ENCODE data around the gene SPATA20.

DNA sequence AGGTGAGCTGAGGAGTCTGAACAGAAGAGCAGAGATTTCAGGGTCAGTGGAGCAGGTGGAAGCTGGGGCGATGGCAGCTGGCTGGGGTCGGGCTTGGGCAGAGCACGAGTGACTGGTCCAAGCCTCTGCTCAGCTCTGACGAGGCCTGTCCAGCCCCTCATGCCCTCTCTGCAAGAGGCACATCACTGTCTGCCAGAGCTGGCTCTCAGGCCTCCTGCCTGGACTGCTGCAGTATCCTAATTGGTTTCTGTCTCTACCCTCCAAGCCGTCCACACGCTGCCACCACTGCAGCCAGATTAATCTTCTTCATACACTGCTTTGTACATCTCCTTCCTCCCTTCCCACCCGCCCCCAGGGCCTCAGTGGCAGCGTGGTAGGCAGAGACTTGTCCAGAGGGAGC is 38.9 kb downstream of the SPATA20 start:
- TF ChIP-seq, protein P1, sequence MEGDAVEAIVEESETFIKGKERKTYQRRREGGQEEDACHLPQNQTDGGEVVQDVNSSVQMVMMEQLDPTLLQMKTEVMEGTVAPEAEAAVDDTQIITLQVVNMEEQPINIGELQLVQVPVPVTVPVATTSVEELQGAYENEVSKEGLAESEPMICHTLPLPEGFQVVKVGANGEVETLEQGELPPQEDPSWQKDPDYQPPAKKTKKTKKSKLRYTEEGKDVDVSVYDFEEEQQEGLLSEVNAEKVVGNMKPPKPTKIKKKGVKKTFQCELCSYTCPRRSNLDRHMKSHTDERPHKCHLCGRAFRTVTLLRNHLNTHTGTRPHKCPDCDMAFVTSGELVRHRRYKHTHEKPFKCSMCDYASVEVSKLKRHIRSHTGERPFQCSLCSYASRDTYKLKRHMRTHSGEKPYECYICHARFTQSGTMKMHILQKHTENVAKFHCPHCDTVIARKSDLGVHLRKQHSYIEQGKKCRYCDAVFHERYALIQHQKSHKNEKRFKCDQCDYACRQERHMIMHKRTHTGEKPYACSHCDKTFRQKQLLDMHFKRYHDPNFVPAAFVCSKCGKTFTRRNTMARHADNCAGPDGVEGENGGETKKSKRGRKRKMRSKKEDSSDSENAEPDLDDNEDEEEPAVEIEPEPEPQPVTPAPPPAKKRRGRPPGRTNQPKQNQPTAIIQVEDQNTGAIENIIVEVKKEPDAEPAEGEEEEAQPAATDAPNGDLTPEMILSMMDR (IDR thresholded peaks at IDR 0.05): no peak
- TF ChIP-seq ZFX (IDR thresholded peaks at IDR 0.05; ENCODE audit: borderline replicate concordance): no peak
